Measurements from ENCODE around the gene TLL2.

- TF ChIP-seq CTCF (conservative IDR thresholded peaks at IDR 0.05; ENCODE audit: low read depth, low read length) (no peak), ELK1 (IDR thresholded peaks at IDR 0.05; ENCODE audit: borderline replicate concordance, low read depth, low read length) (no peak), POLR2A (IDR thresholded peaks at IDR 0.05; ENCODE audit: low read depth, low read length) (no peak), CHD1 (IDR thresholded peaks at IDR 0.05; ENCODE audit: low read depth, low read length) (no peak), MAZ (IDR thresholded peaks at IDR 0.05; ENCODE audit: borderline replicate concordance, low read depth, low read length) (no peak)
These were observed 18.8 kb upstream of the TLL2 start for GRCh38 chr10:96532523-96532922.
